Karpas-422 (cell line): ENCODE data around the gene FBXO41. TPM values are rescaled to one million over a fixed set of nuclear protein-coding genes. Genes with fewer than 3 reads are reported as not detected.
A peak's percentile ranks its signal among the peaks of the same experiment; 100 is the strongest.

ENCODE experiments used
- DNase-seq: peaks from one replicate; pipeline ENCODE4 v3.0.0-alpha.2; 2015
- H2AFZ ChIP-seq: fragments of 200-600 bp; sonication (generic); 2 replicates; pipeline ENCODE4 v1.6.1; 2014; ENCODE audit warnings: antibody characterized with exemption, low read length, mixed read lengths
- H3K27ac ChIP-seq: fragments of 200-600 bp; sonication (generic); 2 replicates; pipeline ENCODE4 v1.5.1; 2014; ENCODE audit warnings: mild to moderate bottlenecking, low read length, moderate library complexity
- H3K27me3 ChIP-seq: fragments of 200-600 bp; sonication (generic); 2 replicates; pipeline ENCODE4 v1.6.1; 2014; ENCODE audit warnings: low read length, mixed read lengths
- H3K36me3 ChIP-seq: fragments of 200-600 bp; sonication (generic); 2 replicates; pipeline ENCODE4 v1.6.1; 2014; ENCODE audit warnings: low read length, mixed read lengths; ENCODE audit not compliant: insufficient read depth
- H3K4me1 ChIP-seq: fragments of 200-600 bp; sonication (generic); 2 replicates; pipeline ENCODE4 v1.6.1; 2014; ENCODE audit warnings: mild to moderate bottlenecking, low read length, mixed read lengths
- H3K4me2 ChIP-seq: fragments of 200-600 bp; sonication (generic); 2 replicates; pipeline ENCODE4 v1.6.1; 2014; ENCODE audit warnings: low read length, low read depth, mild to moderate bottlenecking; ENCODE audit not compliant: poor library complexity, severe bottlenecking
- H3K4me3 ChIP-seq: fragments of 200-600 bp; sonication (generic); 2 replicates; pipeline ENCODE4 v1.5.1; 2014; ENCODE audit warnings: mild to moderate bottlenecking, antibody characterized with exemption, low read length, mixed read lengths
- H3K79me2 ChIP-seq: fragments of 200-600 bp; sonication (generic); 2 replicates; pipeline ENCODE4 v1.6.1; 2014; ENCODE audit warnings: mild to moderate bottlenecking, low read length, mixed read lengths
- H3K9ac ChIP-seq: fragments of 200-600 bp; sonication (generic); 2 replicates; pipeline ENCODE4 v1.6.0; 2014; ENCODE audit warnings: low read length
- H3K9me2 ChIP-seq: fragments of 200-600 bp; sonication (generic), shearing (Covaris generic); replicated peaks from 2 replicates; pipeline ENCODE4 v1.6.0; 2014; ENCODE audit warnings: mild to moderate bottlenecking, low read length, moderate library complexity; ENCODE audit not compliant: insufficient read depth
- H3K9me3 ChIP-seq: fragments of 300-700, 200-600 bp; sonication (generic); 2 replicates; pipeline ENCODE4 v1.6.1; 2014; ENCODE audit warnings: low read length, mixed read lengths
- H4K20me1 ChIP-seq: fragments of 200-600 bp; sonication (generic); 2 replicates; pipeline ENCODE4 v1.6.1; 2014; ENCODE audit warnings: mild to moderate bottlenecking, antibody characterized with exemption, low read length, low read depth; ENCODE audit not compliant: insufficient read depth
- total RNA-seq: library from RNA; depleted of rRNA; stranded (reverse); fragments of >200 nt; shearing (Covaris generic); gene quantifications from 2 replicates; pipeline ENCODE4 v1.2.3, GENCODE V29; 2014; ENCODE audit warnings: low replicate concordance

Gene FBXO41
- total RNA-seq, 1 experiment from 2014 or later = 44.9 TPM

DNA sequence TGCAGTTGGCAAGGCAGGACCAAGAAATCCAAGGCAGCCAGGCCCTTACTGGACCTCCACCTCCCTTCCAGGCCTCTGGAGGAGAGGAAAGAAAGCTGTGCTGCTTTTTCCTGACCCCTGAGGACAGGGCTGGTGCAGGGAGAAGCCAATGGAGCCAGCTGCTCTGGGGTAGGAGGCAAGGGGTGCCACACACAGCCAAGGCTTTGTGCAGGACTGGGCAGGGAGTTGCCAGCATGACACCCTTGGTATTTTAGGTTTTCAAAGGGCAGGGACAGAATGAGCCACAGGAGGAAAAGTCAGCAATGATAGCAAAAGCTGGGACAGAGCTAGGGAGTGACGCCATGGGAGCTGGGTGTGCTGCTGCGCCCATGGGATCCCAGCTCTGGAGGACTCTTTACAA lies 27.3 kb downstream of the FBXO41 start:
- no peak overlapping the region for H3K9ac ChIP-seq
- DNase-seq = peak; percentile 41
- H3K27ac ChIP-seq = no peak overlapping the region
- H3K27me3 ChIP-seq = no peaks in the 10 kb centered on the region
- peaks cover 17% of the 10 kb centered on the region; the same call in 1 of the 2 replicates for H4K20me1 ChIP-seq
- no peak overlapping the region for H3K4me2 ChIP-seq
- peaks cover 37% of the 10 kb centered on the region for H3K36me3 ChIP-seq
- H3K4me1 ChIP-seq = no peaks in the 10 kb centered on the region
- H3K4me3 ChIP-seq = no peak overlapping the region
- no peaks in the 10 kb centered on the region for H3K79me2 ChIP-seq
- no peak overlapping the region for H2AFZ ChIP-seq
- H3K9me3 ChIP-seq = no peaks in the 10 kb centered on the region
- no peaks in the 10 kb centered on the region for H3K9me2 ChIP-seq

GRCh38 chr2:73256618-73256922 lies 27.7 kb downstream of the FBXO41 start:
- Histone ChIP-seq H3K36me3 (peaks cover 37% of the 10 kb centered on the region), H3K27me3 (no peaks in the 10 kb centered on the region)

GRCh38 chr2:73255907-73256617 lies 28.2 kb downstream of the FBXO41 start:
- H4K20me1 ChIP-seq = peaks cover 17% of the 10 kb centered on the region; the same call in 1 of the 2 replicates
- H3K9me2 ChIP-seq = no peaks in the 10 kb centered on the region
- no peaks in the 10 kb centered on the region for H3K4me1 ChIP-seq
- H3K79me2 ChIP-seq = no peaks in the 10 kb centered on the region
- H3K27me3 ChIP-seq = no peaks in the 10 kb centered on the region
- DNase-seq = peak; percentile 42
- peaks cover 37% of the 10 kb centered on the region for H3K36me3 ChIP-seq
- H3K9me3 ChIP-seq = no peaks in the 10 kb centered on the region
- H3K4me2 ChIP-seq = no peak overlapping the region
- H3K9ac ChIP-seq = no peak overlapping the region
- H3K4me3 ChIP-seq = no peak overlapping the region
- H3K27ac ChIP-seq = no peak overlapping the region
- H2AFZ ChIP-seq = no peak overlapping the region

More at GRCh38 chr2:73256618-73256922, 27.7 kb downstream of the FBXO41 start:
- peaks cover 17% of the 10 kb centered on the region; the same call in 1 of the 2 replicates for H4K20me1 ChIP-seq
- no peak overlapping the region for H3K4me2 ChIP-seq
- H3K4me1 ChIP-seq = no peaks in the 10 kb centered on the region
- H3K9me2 ChIP-seq = no peaks in the 10 kb centered on the region
- no peak overlapping the region for H3K27ac ChIP-seq
- H2AFZ ChIP-seq = no peak overlapping the region
- H3K9ac ChIP-seq = no peak overlapping the region
- H3K9me3 ChIP-seq = no peaks in the 10 kb centered on the region
- no peak overlapping the region for H3K4me3 ChIP-seq
- peak; percentile 60 for DNase-seq
- H3K79me2 ChIP-seq = no peaks in the 10 kb centered on the region

GRCh38 chr2:73255007-73255644 lies 29.2 kb downstream of the FBXO41 start:
- H3K9me2 ChIP-seq = no peaks in the 10 kb centered on the region
- no peak overlapping the region for H3K27ac ChIP-seq
- H3K9me3 ChIP-seq = no peaks in the 10 kb centered on the region
- no peak overlapping the region for H2AFZ ChIP-seq
- no peaks in the 10 kb centered on the region for H3K4me1 ChIP-seq
- H3K27me3 ChIP-seq = no peaks in the 10 kb centered on the region
- peaks cover 19% of the 10 kb centered on the region; the same call in 1 of the 2 replicates for H4K20me1 ChIP-seq
- no peaks in the 10 kb centered on the region for H3K79me2 ChIP-seq
- H3K9ac ChIP-seq = no peak overlapping the region
- H3K36me3 ChIP-seq = peaks cover 46% of the 10 kb centered on the region
- DNase-seq = peak; percentile 61
- no peak overlapping the region for H3K4me3 ChIP-seq
- H3K4me2 ChIP-seq = no peak overlapping the region

GRCh38 chr2:73254343-73255006 lies 29.8 kb downstream of the FBXO41 start:
- H3K9me2 ChIP-seq = no peaks in the 10 kb centered on the region
- no peaks in the 10 kb centered on the region for H3K79me2 ChIP-seq
- peaks cover 46% of the 10 kb centered on the region for H3K36me3 ChIP-seq
- no peak overlapping the region for H3K4me2 ChIP-seq
- no peak overlapping the region for H2AFZ ChIP-seq
- H4K20me1 ChIP-seq = peaks cover 25% of the 10 kb centered on the region; the same call in 1 of the 2 replicates
- no peak overlapping the region for H3K9ac ChIP-seq
- no peaks in the 10 kb centered on the region for H3K27me3 ChIP-seq
- no peaks in the 10 kb centered on the region for H3K4me1 ChIP-seq
- no peak overlapping the region for H3K4me3 ChIP-seq
- DNase-seq = no peak
- H3K9me3 ChIP-seq = no peaks in the 10 kb centered on the region
- H3K27ac ChIP-seq = no peak overlapping the region

- Histone ChIP-seq H3K9me3 (no peaks in the 10 kb centered on the region), H4K20me1 (peaks cover 31% of the 10 kb centered on the region; the same call in 1 of the 2 replicates), H3K27ac (no peak overlapping the region), H3K79me2 (no peaks in the 10 kb centered on the region), H3K27me3 (no peaks in the 10 kb centered on the region), H3K9ac (no peak overlapping the region), H3K4me2 (no peak overlapping the region), H3K9me2 (no peaks in the 10 kb centered on the region), H2AFZ (no peak overlapping the region), H3K4me3 (no peak overlapping the region), H3K36me3 (peaks cover 50% of the 10 kb centered on the region), H3K4me1 (no peaks in the 10 kb centered on the region)
- peak; percentile 74 for DNase-seq
Measured at GRCh38 chr2:73253901-73254300, 30.4 kb downstream of the FBXO41 start.

GRCh38 chr2:73253400-73253799 lies 30.9 kb downstream of the FBXO41 start:
- no peaks in the 10 kb centered on the region for H3K27me3 ChIP-seq
- no peaks in the 10 kb centered on the region for H3K9me2 ChIP-seq
- no peaks in the 10 kb centered on the region for H3K9me3 ChIP-seq
- H4K20me1 ChIP-seq = peaks cover 32% of the 10 kb centered on the region; the same call in 1 of the 2 replicates
- no peak overlapping the region for H3K4me2 ChIP-seq
- no peak overlapping the region for H2AFZ ChIP-seq
- no peaks in the 10 kb centered on the region for H3K4me1 ChIP-seq
- peak; percentile 61 for DNase-seq
- no peak overlapping the region for H3K9ac ChIP-seq
- H3K79me2 ChIP-seq = no peaks in the 10 kb centered on the region
- H3K36me3 ChIP-seq = peaks cover 55% of the 10 kb centered on the region
- H3K4me3 ChIP-seq = no peak overlapping the region
- no peak overlapping the region for H3K27ac ChIP-seq
